HS-5 (cell line): ENCODE results near the gene LMF1.

Source experiments
- DNase-seq: peaks from one replicate; pipeline ENCODE4 v3.0.0-alpha.2; 2012; ENCODE audit warnings: low read depth

The LMF1 gene

GRCh38 chr16:970766-971581 lies at the start of gene LMF1:
Gene LMF1, minus strand, starts transcription at chr16:970984. Its CDS starts 4 bp downstream, at chr16:970980.
- DNase-seq = peak; percentile 39

- DNase-seq = no peak
Measured at GRCh38 chr16:1020091-1020399, 49.3 kb upstream of the LMF1 start.

- DNase-seq = no peak
Measured at GRCh38 chr16:1019231-1020090, 48.7 kb upstream of the LMF1 start.

GRCh38 chr16:1018447-1019198 lies 47.8 kb upstream of the LMF1 start:
- no peak for DNase-seq

GRCh38 chr16:1014771-1015495 lies 44.1 kb upstream of the LMF1 start:
- no peak for DNase-seq

GRCh38 chr16:1014221-1014620 lies 43.4 kb upstream of the LMF1 start:
- DNase-seq = no peak

- DNase-seq = no peak
Measured at GRCh38 chr16:1013593-1013900, 42.8 kb upstream of the LMF1 start.

- no peak for DNase-seq
Measured at GRCh38 chr16:1012722-1013592, 42.2 kb upstream of the LMF1 start.

- no peak for DNase-seq
Measured at GRCh38 chr16:1012135-1012534, 41.4 kb upstream of the LMF1 start.

GRCh38 chr16:1011316-1012082 lies 40.7 kb upstream of the LMF1 start:
- DNase-seq = no peak

- DNase-seq = no peak
Measured at GRCh38 chr16:1010815-1011214, 40.0 kb upstream of the LMF1 start.

GRCh38 chr16:1010251-1010650 lies 39.5 kb upstream of the LMF1 start:
- DNase-seq = no peak

GRCh38 chr16:1009358-1010150 lies 38.8 kb upstream of the LMF1 start:
- DNase-seq = no peak

- no peak for DNase-seq
Measured at GRCh38 chr16:1008085-1008484, 37.3 kb upstream of the LMF1 start.

GRCh38 chr16:1007284-1007850 lies 36.6 kb upstream of the LMF1 start:
- DNase-seq = no peak

- no peak for DNase-seq
Measured at GRCh38 chr16:1006781-1007180, 36.0 kb upstream of the LMF1 start.

GRCh38 chr16:1005286-1005685 lies 34.5 kb upstream of the LMF1 start:
- no peak for DNase-seq

- DNase-seq = no peak
Measured at GRCh38 chr16:1003391-1004347, 32.9 kb upstream of the LMF1 start.
